Measurements from ENCODE around the gene GPRIN3. TPM values are rescaled to one million over a fixed set of nuclear protein-coding genes. Genes with fewer than 3 reads are reported as not detected.
"Not testable (repeated sequence)": the region's sequence is repeated elsewhere in the genome, so short reads cannot be mapped to it uniquely, and the experiment has no call there.

Gene GPRIN3
- total RNA-seq, 1 donor from 2014 or later: 0.40 TPM

DNA sequence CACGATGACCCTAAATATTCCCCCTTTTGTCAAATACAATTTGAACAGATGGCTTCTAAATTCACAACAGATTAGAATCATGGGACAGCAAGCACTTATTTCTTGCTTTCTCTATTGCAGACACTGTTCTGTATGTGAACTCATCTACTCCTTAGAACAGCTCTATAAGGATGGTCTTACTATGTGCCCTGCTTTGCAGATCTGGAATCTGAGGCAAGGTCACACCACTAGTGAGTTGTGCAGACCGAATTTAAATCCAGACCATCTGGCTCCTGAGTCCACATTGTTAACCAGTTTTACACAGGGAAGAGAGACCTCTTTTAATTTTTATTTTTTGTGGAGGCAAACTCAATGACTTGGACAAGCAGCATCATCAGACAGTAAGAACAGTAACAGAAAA lies 50.2 kb downstream of the GPRIN3 start:
- DNase-seq (ENCODE audit: low read depth in 2 of 2): no peak

DNA sequence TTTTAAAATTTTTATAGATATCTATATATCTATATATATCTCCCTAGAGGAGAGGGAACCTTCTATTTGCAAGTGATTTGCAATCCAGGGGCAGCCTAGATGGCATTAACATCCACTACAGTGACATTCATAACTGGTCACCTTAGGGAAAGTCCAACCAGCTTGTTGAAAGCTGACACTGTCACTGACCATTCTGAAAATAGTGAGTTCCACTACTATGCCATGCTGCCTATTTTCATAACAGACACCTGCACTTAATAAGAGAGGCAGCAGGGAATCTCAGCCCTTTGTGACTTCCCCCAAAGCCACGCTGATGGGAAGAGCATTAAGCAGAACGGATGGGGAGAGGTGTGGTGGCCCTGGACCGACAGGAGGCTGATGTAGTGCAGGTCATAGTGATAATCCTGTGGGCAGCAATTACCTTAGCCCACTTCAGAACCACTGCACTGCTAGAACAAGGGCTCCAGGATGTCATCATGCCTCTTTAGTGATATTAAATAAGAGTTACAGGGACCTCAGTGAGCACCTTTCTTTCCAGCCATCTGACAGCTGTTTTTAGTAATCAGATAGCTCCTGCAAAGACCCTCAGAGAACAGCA lies 51.3 kb downstream of the GPRIN3 start:
- DNase-seq (ENCODE audit: low read depth in 2 of 2): no peak

DNA sequence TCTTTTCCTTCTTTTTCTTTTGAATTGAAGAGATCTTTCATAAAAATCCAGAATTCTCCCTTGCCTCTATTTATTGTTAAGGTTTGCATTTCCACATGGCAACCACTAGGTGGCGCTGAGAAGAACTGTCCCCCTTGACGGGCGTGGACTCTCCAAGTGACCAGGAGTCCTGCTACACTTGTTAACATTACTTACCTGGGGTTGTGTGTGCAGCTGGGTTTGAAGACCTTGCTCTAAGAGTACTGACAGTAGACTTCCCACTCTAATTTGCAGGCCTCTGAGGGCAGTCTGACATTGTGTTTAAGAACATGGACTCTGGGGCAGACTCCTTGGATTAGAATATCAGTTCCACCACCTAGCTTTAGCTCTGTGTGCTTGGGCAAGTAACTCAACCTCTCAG lies 52.8 kb downstream of the GPRIN3 start:
- DNase-seq (ENCODE audit: low read depth in 2 of 2): peak; percentile 36 to 59

DNA sequence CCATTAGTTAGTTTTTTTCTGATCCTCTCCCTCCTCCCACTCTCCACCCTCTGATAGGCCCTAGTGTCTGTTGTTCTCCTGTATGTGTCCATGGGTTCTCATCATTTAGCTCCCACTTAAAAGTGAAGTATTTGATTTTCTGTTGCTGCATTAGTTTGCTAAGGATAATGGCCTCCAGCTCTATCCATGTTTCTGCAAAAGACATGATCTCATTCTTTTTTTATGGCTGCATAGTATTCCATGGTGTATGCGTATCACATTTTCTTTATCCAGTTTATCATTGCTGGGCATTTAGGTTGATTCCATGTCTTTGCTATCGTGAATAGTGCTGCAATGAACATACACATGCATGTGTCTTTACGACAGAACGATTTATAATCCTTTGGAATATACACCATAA lies 53.3 kb downstream of the GPRIN3 start:
- not testable (repeated sequence) for DNase-seq (ENCODE audit: low read depth in 2 of 2)

DNA sequence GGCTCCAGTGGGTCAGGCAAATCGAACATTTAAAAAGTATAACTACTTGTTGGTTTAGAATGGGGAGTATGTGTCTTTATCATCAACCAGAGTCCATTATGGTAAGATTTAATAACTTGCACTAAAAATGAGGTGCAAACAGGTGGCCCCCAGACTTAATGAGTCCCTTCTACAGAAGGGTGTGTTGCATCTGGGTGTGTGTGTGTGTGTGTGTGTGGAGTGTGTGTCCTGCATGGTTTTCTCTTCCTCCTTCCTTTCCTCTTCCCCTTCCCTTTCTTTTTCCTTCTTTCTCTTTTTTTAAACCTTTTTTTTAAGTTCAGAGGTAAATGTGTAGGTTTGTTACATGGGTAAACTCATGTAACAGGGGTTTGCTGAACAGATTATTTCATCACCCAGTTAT lies 53.7 kb downstream of the GPRIN3 start:
- DNase-seq (ENCODE audit: low read depth in 2 of 2): no peak

DNA sequence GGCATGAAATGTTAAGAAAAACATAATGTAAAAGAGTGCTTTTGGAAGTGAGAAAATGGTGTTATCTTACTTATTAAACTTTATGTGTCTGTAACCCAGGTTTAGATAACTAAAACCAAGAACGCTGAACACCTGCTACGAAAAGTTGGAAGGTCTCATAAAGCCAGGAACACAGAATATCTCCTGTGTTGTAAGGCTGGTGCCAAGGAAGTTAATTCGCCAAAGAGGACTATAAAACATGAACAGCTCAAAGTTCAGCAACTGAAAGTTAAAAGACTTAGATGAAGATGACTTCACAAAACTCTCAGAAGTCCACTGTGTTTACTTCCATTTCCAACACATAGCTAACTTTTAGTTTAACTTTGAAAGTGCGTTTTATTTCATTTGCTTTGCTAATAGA lies 54.3 kb downstream of the GPRIN3 start:
- no peak for DNase-seq (ENCODE audit: low read depth in 2 of 2)

DNA sequence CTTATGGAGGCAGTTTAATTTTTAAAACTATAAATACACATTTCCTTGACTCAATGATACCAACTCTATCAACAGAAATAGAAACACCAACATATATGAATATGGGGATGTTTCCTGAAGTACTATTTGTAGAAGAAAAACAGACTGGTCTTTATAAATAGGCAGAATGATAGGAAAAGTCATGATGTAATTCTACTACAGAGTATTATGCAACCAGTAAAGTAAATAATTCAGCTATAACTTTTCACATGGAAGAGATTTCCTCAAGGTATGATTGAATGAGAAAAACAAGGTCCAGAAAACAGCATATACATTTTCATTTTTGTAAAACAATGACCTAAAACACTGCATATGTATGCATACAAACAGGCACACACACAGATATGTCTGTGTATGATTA lies 56.2 kb downstream of the GPRIN3 start:
- DNase-seq (ENCODE audit: low read depth in 2 of 2): no peak

DNA sequence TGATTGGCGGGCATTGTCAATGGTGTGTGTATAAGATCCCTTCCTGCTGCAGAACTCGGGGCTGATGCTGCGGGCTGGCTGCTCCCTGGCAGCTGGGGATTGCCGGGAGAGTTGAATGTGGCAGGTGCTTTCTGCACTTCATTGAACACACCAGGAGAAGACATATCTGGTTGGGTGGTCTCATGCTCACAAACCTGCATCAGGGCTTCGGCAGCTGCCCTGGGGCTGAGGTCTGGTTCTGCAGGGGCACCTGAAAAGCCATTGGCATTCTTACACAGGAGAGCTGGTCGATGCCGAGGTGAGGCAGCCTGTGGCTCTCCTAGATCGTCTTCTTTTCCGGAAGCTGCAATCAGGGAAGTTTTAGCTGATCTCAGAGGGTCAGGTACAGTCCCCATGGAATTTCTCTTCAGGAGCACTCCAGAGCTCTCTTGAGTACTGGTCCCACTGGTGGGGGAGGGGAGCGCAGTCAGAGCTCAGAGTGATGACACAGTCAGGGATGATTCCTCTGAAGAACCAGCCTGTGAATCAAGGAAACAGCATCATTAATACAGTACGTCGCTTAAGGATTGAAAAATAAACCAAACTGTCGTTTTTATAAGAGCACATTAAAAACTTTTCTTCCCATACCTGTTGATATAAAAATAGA lies 57.8 kb downstream of the GPRIN3 start:
- no peak for DNase-seq (ENCODE audit: low read depth in 2 of 2)

DNA sequence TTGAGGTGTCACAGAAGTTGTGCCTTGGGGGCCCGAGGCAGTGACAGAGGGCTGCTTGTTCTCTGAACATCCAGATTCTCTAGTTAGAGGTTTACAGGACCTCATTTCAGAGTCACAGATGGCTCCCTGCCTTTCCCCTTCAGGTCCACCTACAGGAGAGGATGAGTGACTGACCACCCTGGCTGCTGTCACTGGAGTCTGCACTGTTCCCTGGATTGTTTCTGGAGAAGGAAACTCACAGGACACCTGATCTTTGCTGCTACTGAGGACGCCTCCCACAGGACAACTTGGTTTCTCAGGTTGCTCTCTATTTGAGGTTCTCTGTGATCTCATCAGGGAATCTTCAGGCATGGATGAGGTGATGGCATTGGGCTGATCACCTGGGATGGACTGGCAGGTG lies 58.3 kb downstream of the GPRIN3 start:
- no peak for DNase-seq (ENCODE audit: low read depth in 2 of 2)

DNA sequence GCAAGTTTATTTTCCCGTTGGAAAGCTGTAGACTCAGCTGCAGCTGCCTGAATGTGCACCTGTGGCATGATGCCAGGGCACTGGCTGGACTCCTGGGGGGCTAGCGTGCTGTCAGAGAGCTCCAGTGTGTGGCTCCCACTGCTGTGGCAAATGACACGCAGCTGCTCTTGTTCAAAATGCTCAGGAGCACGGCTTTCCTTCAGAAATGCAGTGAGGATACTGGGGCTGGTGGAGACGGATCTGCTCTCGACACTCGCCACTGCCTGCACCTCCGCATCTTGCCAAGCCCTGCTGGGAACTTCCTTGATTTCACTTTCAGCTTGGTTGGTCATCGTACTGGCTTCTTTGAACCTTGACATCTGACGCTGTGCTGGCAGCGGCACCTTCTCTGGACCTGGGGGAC lies 58.7 kb downstream of the GPRIN3 start:
- no peak for DNase-seq (ENCODE audit: low read depth in 2 of 2)

DNA sequence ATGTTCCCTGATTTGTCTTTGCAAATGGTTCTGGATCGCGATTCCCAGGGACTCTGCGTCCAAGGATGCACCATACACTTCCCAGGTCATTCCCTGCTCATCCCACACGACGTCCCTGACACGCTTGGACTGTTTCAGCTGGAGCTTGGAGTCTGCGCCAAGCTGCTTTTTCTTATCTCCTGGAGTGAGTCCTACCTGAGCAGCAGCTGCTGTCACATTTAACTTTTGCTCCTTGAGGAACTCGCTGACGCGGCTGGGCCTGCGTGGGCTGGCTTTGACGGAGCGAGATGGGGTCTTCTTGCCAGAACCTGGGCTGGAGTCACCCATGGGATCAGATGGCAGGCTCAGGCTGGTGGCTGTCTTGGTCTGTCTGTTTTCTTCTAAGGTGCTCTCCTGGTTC lies 59.6 kb downstream of the GPRIN3 start:
- DNase-seq (ENCODE audit: low read depth in 2 of 2): no peak

DNA sequence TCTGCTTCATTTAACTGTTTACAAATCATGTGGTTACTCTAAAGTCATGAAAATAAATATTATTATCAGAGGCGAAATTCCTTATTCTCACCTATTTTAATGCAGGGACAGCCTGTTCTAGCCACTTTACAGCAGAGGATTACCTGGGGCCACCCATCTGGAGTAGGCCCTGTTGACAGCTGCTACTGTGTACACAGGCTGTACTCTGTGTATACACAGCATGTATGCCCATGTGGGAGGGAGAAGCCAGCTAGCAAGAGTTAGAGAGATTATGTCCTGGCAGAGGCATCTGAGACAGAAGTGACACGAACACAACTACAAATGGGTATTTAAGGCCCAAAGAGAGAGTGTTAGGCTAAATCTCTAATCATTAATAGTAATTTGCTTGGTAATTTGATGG lies 62.1 kb downstream of the GPRIN3 start:
- DNase-seq (ENCODE audit: low read depth in 2 of 2): no peak

DNA sequence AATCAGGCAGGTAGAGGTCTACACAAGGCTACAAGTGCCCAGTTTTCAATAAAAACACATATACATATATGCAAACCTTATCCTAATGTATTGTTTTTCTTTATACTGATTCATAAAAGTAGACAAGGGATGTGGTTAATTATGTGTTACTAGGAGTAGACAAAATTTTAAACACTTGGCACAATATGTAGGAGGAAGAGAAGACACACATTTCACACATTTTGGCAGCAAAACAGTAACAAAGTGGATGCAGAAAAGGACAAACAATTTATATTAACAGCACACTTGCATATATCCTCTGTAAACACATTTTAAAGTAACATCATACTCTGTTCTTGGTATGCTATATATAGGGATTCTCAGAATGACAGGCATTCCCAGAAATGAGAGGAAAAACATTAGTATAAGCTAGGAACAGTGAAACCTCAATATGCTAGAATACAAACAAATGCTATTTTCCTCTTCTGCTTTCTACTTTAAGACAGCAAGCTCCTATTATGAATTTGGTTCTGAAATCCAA lies 63.8 kb downstream of the GPRIN3 start:
- no peak for DNase-seq (ENCODE audit: low read depth in 2 of 2)

DNA sequence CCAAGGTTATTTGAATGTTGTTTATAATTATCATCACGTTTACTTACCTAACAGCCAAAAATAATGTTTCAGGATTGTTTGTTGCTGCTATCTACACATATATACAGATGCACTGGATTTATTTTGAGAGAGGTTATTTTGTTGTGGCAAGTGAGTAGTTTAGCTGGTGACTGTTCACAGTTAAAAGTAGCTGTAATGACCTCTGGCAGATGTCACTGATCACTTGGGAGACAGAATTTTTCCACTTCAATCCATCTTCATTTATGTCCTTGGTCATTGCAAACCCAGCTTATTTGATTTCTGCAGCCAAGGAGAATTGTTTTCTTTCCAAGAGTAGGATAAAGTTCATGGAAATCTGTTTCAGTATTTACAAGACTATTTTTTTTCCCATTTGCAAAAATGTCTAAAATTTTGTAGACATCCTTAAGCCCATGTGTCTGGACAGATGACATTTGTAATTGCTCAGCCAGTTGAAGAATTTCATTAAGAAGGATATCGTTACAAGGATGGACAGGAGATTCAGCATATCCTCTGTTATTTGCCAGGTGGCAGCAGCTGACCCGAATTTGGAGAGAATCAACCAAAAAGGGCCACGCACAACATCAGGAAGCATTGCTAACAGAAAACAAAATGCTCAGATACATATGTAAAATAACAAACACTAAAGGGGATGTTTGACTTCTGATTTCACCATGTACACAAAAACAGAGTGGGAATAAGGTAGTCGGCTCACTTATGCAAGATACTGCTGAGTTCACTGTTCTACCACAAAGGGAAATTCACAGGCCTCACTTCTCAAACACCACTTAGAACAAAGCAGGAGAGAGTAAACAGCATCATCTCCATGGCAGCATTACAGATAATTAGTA lies 64.5 kb downstream of the GPRIN3 start:
- no peak for DNase-seq (ENCODE audit: low read depth in 2 of 2)

DNA sequence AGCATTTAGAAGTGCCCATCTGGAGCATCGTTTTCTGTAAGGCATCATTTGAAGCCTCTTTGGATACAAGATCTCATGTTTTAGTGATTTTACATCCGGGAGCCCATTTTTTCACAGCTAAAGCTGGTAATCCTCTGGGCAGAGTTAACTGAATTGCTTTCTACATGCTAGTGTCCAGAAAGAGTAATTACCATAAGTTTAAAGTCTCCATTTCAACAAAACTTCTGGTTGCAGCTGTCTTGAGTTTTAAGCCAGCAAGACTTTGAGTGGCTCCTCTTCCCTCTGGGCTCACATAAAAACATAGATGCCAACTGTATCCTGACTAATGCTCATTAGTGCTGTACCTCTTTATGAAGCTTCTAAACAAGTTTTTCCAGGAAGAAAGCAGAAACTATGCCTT lies 65.4 kb downstream of the GPRIN3 start:
- no peak for DNase-seq (ENCODE audit: low read depth in 2 of 2)

DNA sequence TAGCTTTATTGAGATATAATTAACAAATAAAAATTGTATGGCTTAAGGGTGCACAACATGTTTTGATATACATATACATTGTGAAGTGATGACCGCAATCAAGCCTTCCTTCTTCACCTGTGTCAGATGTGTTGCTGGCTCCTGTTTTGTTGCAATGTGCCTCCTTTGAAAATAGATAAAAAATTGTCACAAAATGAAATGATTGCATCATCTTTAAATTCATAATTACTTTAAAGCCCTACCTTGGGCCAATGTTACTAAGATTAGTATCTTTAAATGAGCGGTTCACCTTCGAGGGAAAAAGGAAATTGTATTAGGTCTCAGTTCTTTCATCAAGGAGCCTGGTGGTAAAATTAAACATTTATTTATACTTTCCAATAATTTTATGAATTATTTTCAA lies 77.3 kb downstream of the GPRIN3 start:
- DNase-seq (ENCODE audit: low read depth in 2 of 2): no peak

DNA sequence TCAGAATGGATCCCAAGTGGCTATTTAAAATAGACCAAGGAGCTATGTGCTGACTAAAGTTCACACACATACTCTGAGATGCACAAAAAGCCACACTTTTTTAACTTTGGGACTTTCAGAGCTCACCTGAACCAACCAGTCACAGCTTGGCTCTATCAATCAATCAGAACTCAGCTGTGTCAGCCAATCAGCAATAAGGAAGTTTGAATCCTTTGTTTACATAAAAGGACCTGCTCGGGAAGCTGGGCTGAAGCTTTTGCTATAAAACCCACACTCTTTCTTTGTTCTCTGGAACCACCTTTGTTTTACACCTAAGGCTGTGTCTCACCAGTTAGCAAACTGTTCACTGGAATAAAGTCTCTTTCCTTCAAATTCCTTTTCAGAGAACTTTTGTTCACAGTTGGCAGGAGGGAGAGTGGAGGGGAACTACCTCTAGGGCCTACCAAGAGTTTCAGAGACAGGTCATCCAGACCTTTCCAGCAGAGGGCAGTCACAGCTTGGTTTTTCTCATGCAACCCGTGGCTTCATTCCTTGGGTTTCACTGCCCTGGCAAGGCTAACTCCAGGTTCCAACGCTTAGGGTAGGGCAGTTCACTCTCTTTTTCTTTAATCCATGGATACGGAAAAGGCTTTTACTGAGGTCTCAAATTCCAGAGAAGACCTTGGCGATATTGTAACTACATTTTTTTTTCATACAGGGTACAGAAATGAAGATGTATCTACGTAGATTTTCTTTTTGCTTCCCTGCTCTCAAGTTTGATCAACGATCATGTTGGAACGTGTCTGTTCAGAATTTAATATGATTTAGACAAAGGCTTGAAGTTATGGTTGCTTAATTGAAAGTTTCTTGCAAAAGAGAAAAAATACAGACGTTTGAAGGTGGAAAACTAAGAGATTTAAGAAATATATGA lies 80.7 kb downstream of the GPRIN3 start:
- DNase-seq (ENCODE audit: low read depth in 2 of 2): peak; percentile 76 to 82

DNA sequence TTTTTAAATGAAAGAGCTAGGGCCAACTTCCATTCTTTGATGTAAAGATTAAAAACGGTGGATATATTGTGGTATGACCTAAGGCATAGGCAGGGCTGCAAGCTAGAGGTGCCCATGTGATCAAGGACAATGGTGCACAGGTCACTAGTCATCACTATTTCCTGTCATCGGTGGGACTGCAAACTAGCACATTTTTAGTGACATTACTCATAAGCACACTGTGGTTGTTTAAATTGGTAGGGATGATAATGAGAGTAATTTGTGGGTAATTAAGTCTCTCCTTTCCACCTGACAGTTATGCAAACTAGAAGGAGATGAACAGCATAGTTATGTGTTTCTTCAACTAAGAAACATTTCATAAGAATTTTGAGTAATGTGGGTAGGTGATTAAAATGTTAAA lies 85.4 kb downstream of the GPRIN3 start:
- peak; percentile 1 to 59 for DNase-seq (ENCODE audit: low read depth in 2 of 2)

DNA sequence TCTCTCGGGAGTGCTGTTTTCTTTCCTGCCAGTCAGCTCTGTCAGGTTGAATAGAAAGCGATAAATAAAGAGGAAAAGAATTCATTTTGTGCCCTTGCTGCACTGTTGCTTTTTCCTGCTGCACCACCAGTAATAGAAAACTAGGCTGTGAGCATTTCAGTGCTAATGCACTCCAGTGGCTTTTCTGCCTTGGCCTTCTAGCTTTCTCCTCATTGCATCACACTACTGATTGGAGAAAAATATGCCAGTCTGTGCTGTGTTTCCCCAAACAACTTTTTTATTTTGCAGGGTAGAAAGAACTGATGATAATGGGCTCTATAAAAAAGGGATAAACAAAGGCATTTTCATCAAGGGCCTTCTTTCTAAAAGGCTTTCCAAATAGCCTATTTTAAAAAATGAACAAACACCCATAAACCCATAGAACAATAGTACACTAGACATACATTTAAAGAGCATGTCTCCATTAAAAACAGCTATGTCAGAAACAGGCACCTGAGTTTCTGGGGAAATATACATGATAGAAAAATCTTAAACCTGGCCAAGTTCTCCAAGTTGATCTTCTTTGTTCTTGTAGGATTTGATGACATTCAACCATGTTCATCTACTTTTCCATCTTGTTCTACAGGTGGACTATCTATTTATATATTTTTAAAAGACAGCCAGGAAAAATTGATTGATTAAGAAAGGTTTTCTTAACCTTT lies 86.3 kb downstream of the GPRIN3 start:
- DNase-seq (ENCODE audit: low read depth in 2 of 2): no peak

DNA sequence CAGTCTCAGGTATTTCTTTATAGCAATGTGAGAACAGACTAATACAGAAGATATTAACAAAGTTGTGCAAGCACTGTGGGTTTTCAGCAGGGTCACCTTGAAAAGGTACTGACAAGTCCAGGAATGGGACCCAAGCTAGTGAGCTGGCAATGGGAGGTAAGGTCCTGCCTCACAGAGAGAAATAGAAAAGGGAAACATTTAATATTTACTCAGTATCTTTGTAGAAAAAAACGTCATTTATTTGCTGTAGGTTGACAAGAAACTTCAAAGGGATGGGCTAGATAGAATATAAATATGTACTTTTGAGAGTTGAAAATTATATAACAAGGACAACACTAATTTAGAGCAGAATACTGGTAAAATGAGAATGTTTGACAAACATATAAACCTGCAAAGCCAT lies 89.0 kb downstream of the GPRIN3 start:
- no peak for DNase-seq (ENCODE audit: low read depth in 2 of 2)

DNA sequence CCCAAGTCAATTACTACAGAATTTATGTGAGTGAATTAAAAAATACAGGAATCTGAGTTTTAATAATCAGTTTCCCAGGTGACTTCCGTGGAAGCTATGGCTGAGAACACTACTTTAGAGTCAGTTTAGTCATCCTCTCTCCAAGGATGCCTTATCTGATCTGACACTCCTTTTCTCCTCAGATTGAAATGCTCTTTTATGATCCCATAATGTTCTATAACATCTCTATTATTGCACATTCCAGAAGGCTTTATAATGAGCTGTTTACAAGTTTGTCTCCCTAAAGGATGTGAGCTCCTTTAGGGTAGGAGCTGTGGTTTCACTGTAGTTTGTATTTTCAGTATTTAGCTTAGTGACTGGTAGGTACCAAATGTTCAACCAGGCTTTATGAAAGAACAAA lies 90.0 kb downstream of the GPRIN3 start:
- DNase-seq (ENCODE audit: low read depth in 2 of 2): no peak
